ENCODE data around the gene VIT.

DNA sequence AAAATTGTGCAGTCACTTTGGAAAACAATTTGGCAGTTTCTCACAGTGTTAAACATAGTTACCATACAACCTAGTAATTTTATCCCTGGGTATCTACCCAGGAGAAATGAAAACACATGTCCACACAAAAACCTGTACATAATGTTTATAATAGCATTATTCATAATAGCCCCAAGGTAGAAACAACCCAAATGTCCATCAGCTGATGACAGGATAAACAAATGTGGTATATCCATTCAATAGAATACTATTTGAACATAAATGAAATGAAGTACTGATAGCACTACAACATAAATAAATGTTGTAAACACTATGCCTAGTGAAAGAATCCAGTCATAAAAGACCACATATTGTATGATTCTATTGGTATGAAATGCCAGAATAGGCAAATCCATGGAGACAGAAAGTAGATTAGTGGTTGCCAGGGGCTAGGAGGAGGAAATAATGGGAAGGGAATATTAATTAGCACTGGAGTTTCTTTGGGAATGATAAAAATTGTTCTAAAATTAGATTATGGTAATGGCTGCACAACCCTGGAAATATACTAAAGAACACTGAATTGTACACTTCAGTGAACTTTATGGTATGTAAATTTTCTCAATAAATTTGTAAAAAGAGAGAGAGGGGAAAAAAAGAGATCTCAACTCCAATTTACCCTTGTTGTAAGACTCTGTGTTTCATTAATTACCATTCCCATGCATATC lies 20.8 kb upstream of the VIT start:
- TF ChIP-seq, protein P1, sequence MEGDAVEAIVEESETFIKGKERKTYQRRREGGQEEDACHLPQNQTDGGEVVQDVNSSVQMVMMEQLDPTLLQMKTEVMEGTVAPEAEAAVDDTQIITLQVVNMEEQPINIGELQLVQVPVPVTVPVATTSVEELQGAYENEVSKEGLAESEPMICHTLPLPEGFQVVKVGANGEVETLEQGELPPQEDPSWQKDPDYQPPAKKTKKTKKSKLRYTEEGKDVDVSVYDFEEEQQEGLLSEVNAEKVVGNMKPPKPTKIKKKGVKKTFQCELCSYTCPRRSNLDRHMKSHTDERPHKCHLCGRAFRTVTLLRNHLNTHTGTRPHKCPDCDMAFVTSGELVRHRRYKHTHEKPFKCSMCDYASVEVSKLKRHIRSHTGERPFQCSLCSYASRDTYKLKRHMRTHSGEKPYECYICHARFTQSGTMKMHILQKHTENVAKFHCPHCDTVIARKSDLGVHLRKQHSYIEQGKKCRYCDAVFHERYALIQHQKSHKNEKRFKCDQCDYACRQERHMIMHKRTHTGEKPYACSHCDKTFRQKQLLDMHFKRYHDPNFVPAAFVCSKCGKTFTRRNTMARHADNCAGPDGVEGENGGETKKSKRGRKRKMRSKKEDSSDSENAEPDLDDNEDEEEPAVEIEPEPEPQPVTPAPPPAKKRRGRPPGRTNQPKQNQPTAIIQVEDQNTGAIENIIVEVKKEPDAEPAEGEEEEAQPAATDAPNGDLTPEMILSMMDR (IDR thresholded peaks at IDR 0.05 in 8 of 11, conservative IDR thresholded peaks at IDR 0.05 in 3 of 11): no peak
- no peak for TF ChIP-seq POLR2AphosphoS5 (IDR thresholded peaks at IDR 0.05)

Data from spleen (tissue), 7 donors.